ENCODE results near the gene CAPSL. TPM values are rescaled to one million over a fixed set of nuclear protein-coding genes. Genes with fewer than 3 reads are reported as not detected.

The CAPSL gene
- total and polyA plus RNA-seq, 2 donors (not counting 3 experiments of a cell fraction or from before 2014, with no cell fraction given): not detected

GRCh38 chr5:35855187-35855586 lies 83.2 kb downstream of the CAPSL start:
- no peaks in the 10 kb centered on the region for H4K20me1 ChIP-seq (replicated peaks; ENCODE audit: control insufficient read depth, extremely low read depth, insufficient read depth, low read length)
- no peaks in the 10 kb centered on the region for H3K9me3 ChIP-seq (replicated peaks; ENCODE audit: control insufficient read depth, insufficient read depth, low read length)
- dilution Hi-C loops (cut with MboI; ENCODE audit: extremely low pct_ligation_motif_present, low sequenced_read_pairs) (no loop called here), intact Hi-C loops (cut with micrococcal nuclease) (no loop called here)
- DNase-seq (ENCODE audit: low read depth, low spot score): no peak
- no peaks in the 10 kb centered on the region for H3K9me1 ChIP-seq (replicated peaks; ENCODE audit: control insufficient read depth, extremely low read depth, insufficient read depth, low read length)
- no TSS peak for BruUV-seq (replicated peaks)
- no peak overlapping the region for H3K9ac ChIP-seq (replicated peaks; ENCODE audit: extremely low read depth, insufficient read depth, low read length)
- H3K79me2 ChIP-seq (ENCODE audit: control insufficient read depth, insufficient read depth, low read length): no peaks in the 10 kb centered on the region
- H3K4me2 ChIP-seq (ENCODE audit: insufficient read depth, low read length): no peak overlapping the region
- H3K27me3 ChIP-seq (ENCODE audit: control insufficient read depth in 2 of 2, insufficient read depth in 2 of 2, low read length in 2 of 2): no peaks in the 10 kb centered on the region
- CTCF ChIA-PET: no interaction called here
- POLR2A ChIA-PET: no interaction called here
- no peak for FAIRE-seq
- H3K4me1 ChIP-seq (ENCODE audit: control insufficient read depth, extremely low read depth, insufficient read depth, low read length): peaks cover 24% of the 10 kb centered on the region
- H3K27ac ChIP-seq (ENCODE audit: insufficient read depth, low read depth, low read length): no peak overlapping the region
- no peaks in the 10 kb centered on the region for H3K36me3 ChIP-seq (ENCODE audit: control insufficient read depth in 2 of 2, extremely low read depth in 1 of 2, insufficient read depth in 2 of 2, low read length in 2 of 2)
- no peak overlapping the region for H2AFZ ChIP-seq (ENCODE audit: low read depth, low read length)
- TF ChIP-seq GATA2 (IDR thresholded peaks at IDR 0.05; ENCODE audit: insufficient read depth, insufficient read length, low read depth, low read length) (no peak), MYC (IDR thresholded peaks at IDR 0.05; ENCODE audit: low read depth, low read length) (no peak), POLR2AphosphoS5 (IDR thresholded peaks at IDR 0.05; ENCODE audit: insufficient read depth, low read depth, low read length) (no peak)
- TF ChIP-seq, protein P1, sequence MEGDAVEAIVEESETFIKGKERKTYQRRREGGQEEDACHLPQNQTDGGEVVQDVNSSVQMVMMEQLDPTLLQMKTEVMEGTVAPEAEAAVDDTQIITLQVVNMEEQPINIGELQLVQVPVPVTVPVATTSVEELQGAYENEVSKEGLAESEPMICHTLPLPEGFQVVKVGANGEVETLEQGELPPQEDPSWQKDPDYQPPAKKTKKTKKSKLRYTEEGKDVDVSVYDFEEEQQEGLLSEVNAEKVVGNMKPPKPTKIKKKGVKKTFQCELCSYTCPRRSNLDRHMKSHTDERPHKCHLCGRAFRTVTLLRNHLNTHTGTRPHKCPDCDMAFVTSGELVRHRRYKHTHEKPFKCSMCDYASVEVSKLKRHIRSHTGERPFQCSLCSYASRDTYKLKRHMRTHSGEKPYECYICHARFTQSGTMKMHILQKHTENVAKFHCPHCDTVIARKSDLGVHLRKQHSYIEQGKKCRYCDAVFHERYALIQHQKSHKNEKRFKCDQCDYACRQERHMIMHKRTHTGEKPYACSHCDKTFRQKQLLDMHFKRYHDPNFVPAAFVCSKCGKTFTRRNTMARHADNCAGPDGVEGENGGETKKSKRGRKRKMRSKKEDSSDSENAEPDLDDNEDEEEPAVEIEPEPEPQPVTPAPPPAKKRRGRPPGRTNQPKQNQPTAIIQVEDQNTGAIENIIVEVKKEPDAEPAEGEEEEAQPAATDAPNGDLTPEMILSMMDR (IDR thresholded peaks at IDR 0.05; ENCODE audit: extremely low read depth in 1 of 2, insufficient read depth in 1 of 2, low read depth in 1 of 2, low read length in 2 of 2): no peak
- no peak overlapping the region for H3K4me3 ChIP-seq (replicated peaks in 1 of 3; ENCODE audit: insufficient read depth in 1 of 3, low read depth in 1 of 3, low read length in 3 of 3)

Small RNA genes lying within 50 kb of the gene (small RNA-seq; reads per million reads assigned to genes)
- gene AC112204.1 (ENCODE audit: insufficient read depth, insufficient read length, low read depth, low replicate concordance): not detected

Other genes starting within 250 kb of the CAPSL start
- gene IL7R, start 81.7 kb downstream of the CAPSL start, total RNA-seq: 1.2 TPM in 2 replicates
- gene IL7R, start 81.7 kb downstream of the CAPSL start, polyA plus RNA-seq: 1.0 and 1.2 TPM in 2 replicates
- not detected in 2 replicates for gene UGT3A1, start 52.8 kb upstream of the CAPSL start, total RNA-seq
- not detected in 2 replicates for gene UGT3A1, start 52.8 kb upstream of the CAPSL start, polyA plus RNA-seq
- gene UGT3A2, start 128.3 kb upstream of the CAPSL start, total RNA-seq: not detected in 2 replicates
- gene UGT3A2, start 128.3 kb upstream of the CAPSL start, polyA plus RNA-seq: not detected in 2 replicates
- 5.2 and 6.6 TPM in 2 replicates for gene LMBRD2, start 213.3 kb upstream of the CAPSL start, total RNA-seq
- gene LMBRD2, start 213.3 kb upstream of the CAPSL start, polyA plus RNA-seq: 1.0 and 1.2 TPM in 2 replicates
- 40.9 and 42.0 TPM in 2 replicates for gene SKP2, start 213.5 kb upstream of the CAPSL start, total RNA-seq
- 9.8 and 12.5 TPM in 2 replicates for gene SKP2, start 213.5 kb upstream of the CAPSL start, polyA plus RNA-seq

Measured in endothelial cell of umbilical vein (primary cell).